Cerebellar nuclear complex (tissue), 1 donor: ENCODE measurements around the gene SLC52A1.
"Not testable (repeated sequence)": the region's sequence is repeated elsewhere in the genome, so short reads cannot be mapped to it uniquely, and the experiment has no call there.

Experiments
- DNase-seq, 2 experiments: peaks; one replicate each; lab custom pipeline; 2025; lab: John Stamatoyannopoulos, UW

The SLC52A1 gene

GRCh38 chr17:5031365-5032082, 3.7 kb downstream of the SLC52A1 start:
- DNase-seq = peak in 1 of 2 experiments; percentile 4

GRCh38 chr17:5030168-5030567, 5.1 kb downstream of the SLC52A1 start:
- not testable (repeated sequence) for DNase-seq

DNA sequence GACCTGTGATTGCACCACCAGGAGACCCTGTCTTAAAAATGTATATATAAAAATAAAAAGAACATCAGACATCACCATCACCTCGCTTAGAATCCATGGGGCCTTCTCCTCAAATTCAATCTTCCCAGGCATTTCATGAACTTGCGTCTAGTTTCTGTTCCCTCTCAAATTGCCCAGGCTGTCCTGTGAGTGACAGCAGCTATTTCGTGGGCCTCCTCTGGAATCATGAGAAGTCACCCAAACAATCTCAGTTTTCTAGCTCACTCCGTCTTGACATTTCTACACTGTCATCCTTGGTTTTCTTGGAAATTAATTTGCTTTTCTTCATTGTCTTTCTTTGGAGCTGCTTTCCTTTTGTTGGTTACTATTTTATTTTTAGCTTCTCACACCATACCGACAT, 7.3 kb downstream of the SLC52A1 start:
- no peak for DNase-seq

- DNase-seq = no peak
These were observed 7.9 kb downstream of the SLC52A1 start for GRCh38 chr17:5027299-5027698.

DNA sequence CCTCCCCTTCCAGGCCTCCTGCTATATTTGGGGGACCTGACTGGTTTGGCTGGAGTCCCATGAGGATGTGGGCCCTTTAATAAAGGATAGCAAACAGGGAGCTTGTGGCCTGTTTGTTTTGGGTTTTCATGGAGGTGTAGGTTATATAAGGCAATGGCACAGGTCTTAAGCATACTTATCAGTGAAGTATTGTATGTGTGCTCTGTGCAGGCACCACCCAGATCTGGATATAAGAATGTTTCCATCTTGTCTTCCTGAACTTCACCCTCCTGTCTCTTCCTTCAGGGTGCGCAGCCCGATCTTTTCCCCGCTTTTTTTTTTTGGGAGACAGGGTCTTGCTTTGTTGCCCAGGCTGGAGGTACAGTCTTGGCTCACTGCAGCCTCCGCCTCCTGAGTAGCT, 10.6 kb downstream of the SLC52A1 start:
- no peak for DNase-seq

DNA sequence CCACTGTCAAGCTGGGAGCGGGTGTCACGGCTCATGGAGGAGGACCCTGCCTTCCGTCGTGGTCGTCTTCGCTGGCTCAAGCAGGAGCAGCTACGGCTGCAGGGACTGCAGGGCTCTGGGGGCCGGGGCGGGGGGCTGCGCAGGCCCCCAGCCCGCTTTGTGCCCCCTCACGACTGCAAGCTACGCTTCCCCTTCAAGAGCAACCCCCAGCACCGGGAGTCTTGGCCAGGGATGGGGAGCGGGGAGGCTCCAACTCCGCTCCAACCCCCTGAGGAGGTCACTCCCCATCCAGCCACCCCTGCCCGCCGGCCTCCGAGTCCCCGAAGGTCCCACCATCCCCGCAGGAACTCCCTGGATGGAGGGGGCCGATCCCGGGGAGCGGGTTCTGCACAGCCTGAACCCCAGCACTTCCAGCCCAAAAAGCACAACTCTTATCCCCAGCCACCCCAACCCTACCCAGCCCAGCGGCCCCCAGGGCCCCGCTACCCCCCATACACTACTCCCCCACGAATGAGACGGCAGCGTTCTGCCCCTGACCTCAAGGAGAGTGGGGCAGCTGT, 11.6 kb downstream of the SLC52A1 start:
- DNase-seq = no peak

DNA sequence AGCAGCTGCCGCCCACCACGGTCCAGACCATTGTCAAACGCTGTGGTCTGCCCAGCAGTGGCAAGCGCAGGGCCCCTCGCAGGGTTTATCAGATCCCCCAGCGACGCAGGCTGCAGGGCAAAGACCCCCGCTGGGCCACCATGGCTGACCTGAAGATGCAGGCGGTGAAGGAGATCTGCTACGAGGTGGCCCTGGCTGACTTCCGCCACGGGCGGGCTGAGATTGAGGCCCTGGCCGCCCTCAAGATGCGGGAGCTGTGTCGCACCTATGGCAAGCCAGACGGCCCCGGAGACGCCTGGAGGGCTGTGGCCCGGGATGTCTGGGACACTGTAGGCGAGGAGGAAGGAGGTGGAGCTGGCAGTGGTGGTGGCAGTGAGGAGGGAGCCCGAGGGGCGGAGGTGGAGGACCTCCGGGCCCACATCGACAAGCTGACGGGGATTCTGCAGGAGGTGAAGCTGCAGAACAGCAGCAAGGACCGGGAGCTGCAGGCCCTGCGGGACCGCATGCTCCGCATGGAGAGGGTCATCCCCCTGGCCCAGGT, 13.0 kb downstream of the SLC52A1 start:
- no peak for DNase-seq

GRCh38 chr17:5020502-5021023, 14.7 kb downstream of the SLC52A1 start:
- no peak for DNase-seq

- no peak for DNase-seq
These were observed 15.7 kb downstream of the SLC52A1 start for GRCh38 chr17:5019475-5019956.

GRCh38 chr17:5014357-5014756, 20.9 kb downstream of the SLC52A1 start:
- DNase-seq = no peak

DNA sequence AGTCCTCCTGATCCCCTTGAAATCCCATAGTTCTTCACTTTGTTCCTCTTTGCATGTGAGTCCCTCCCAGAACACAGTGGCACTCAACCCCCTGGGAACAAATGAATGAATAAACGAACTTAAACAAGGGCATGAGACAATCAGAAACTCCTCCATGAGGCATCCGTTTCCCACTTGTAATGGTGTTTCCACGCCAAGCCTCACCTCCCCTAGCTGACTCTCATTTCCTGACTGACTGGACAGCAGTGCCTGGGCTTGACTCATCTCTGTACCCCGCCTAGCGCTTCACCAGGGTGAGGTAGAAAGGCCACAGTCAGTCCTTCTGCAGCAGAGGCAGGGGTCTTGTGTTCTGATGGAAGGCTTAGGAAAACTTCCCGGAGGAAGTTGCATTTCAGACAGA, 23.3 kb downstream of the SLC52A1 start:
- DNase-seq = no peak

GRCh38 chr17:5003214-5003867, 31.9 kb downstream of the SLC52A1 start:
- DNase-seq = no peak

GRCh38 chr17:5002121-5002788, 33.0 kb downstream of the SLC52A1 start:
- DNase-seq = no peak

DNA sequence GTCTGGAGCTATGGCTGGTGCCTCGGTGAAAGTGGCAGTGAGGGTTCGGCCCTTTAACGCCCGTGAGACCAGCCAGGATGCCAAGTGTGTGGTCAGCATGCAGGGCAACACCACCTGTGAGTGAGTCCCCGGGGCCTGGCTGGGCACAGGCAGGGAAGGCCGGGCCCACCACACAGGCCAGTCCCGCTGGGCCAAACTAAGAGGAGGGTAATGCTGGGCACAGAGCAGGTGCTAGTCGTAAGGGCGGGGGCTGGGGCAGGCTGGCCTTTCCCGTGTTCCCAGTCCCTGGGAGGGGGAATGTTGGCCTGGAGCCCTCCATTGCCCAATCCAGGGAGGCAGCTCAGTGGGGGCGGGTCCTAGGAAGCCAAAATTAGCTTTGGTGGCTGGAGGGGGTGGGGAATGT, 35.0 kb downstream of the SLC52A1 start:
- DNase-seq = no peak

GRCh38 chr17:4999430-5000093, 35.7 kb downstream of the SLC52A1 start:
- DNase-seq = no peak

DNA sequence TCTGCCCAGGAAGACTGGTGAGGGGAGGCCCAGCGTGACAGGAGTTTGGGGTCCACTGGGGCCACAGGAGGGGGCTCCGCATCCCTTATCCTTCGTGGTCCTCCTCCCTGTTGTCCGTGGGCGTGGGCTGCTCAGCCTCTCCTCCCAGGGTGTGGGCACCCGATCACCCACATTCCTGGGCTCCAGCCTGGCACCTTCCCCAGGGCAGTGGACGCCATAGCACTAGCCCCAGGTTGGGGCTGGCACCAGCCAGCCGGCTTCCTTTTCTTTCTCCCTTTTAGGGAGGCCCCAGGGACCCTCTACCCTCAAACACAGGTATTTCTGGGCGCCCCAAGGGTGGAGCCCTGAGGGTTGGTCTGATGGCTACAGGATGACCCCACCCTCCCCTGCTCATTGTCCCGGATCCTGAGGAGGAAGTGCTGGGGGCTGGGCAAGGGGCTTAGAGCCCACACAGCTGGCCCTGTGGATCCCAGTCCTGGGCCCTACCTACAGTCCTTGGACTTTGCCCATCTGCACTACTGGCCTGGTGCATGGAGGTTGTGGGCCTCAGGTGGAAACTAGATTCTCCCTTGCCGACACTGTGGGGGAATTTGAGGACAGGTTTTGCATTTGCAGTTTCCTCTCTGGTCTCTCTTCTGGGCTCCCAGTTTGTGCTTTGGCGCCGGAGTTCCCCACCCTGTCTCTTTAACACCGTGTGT, 36.3 kb downstream of the SLC52A1 start:
- no peak for DNase-seq

GRCh38 chr17:4998027-4998731, 37.0 kb downstream of the SLC52A1 start:
- no peak for DNase-seq

DNA sequence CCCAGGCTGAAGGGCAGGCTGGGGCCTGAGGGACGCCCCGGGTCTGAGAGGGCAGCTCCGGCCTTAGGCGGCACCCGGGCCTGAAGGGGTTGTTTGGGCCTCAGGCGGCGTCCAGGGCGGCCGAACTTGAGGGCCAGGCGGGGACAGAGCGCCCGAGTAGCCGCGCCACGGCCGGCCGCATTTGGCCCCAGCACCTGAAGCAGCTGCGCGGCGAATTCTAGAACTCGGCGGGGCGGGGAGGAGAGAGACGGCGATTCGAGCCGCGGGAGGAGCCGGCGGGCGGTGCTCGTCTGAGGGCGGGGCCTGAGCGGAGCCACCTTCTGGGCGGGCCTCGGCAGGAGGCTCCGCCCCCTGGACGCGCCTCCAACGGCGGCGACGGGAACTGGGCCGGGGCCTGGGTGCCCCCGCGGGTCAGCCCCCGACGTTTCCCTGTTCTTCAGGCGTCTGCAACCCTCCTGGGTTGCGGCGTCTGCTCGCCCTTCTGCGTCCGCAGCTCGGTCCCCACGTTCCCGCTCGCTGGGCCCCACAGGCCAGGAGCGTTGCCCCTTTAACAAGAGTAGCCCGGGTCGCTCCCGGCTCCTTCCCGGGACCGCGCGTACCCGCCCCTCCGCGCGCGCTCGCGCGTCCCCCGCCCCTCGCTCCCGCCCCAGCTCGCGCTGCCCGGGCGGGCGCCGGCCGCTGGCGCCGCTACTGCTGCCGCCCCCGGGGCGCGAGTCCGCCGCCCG, 37.8 kb downstream of the SLC52A1 start, which contains the start of the genes INCA1 and KIF1C:
TSS of gene INCA1 (minus strand) at position 221 of the 725 bp plus-strand sequence. CDS start 3,085 bp downstream, outside the sequence.
TSS of gene KIF1C (plus strand) at position 649 of the 725 bp plus-strand sequence. CDS start 2,297 bp downstream, outside the sequence.
- DNase-seq = peak in 1 of 2 experiments; percentile 63

DNA sequence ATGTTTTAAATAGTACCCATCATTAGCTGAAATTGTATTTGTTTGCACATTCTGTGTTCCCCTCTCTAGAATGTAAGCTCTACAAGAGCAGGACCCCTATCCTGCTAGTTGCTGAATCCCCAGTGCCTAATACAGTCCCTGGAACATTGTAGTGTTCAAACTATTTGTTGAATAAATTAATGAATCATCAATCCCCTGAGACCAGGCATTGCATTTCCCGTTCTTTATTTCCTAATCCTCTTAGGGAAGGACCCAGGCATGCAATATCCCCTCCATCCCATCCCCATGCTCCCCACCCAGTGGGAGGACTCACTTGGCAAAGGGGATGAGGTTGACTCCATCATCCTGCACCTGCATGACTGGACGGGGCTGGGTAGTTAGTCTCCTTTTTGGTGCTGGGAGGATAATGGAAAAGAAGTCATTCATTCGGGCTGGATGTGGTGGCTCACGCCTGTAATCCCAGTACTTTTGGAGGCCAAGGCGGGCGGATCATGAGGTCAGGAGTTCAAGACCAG, 41.1 kb downstream of the SLC52A1 start:
- DNase-seq = no peak
